Mesothelial cell of epicardium (in vitro differentiated cells): Measurements from ENCODE around the gene ZNF302. TPM values are rescaled to one million over a fixed set of nuclear protein-coding genes. Genes with fewer than 3 reads are reported as not detected.
A peak's percentile ranks its signal among the peaks of the same experiment; 100 is the strongest.

ENCODE experiments used
- DNase-seq, 2 experiments: peaks; one replicate each; pipeline ENCODE4 v3.0.0; 2021; ENCODE audit warnings: low spot score in 2 of 2; ENCODE audit not compliant: unreplicated experiment in 2 of 2
- H3K27ac Mint-ChIP-seq: 2 replicates; pipeline ENCODE4 v1.8.0; 2021; ENCODE audit warnings: mixed read lengths
- H3K27me3 Mint-ChIP-seq: 2 replicates; pipeline ENCODE4 v1.8.0; 2021; ENCODE audit warnings: low read depth, mixed read lengths
- H3K36me3 Mint-ChIP-seq: 2 replicates; pipeline ENCODE4 v1.8.0; 2021; ENCODE audit warnings: mixed read lengths
- H3K4me1 Mint-ChIP-seq: 2 replicates; pipeline ENCODE4 v1.8.0; 2021; ENCODE audit warnings: mixed read lengths
- H3K4me3 Mint-ChIP-seq: 2 replicates; pipeline ENCODE4 v1.8.0; 2021; ENCODE audit warnings: mild to moderate bottlenecking, moderate library complexity, mixed read lengths
- H3K9me3 Mint-ChIP-seq: 2 replicates; pipeline ENCODE4 v1.8.0; 2021; ENCODE audit warnings: mixed read lengths
- total RNA-seq: library from RNA; stranded (reverse); gene quantifications from 3 replicates; pipeline ENCODE4 v1.2.1, GENCODE V29; 2021
- TF ChIP-seq, protein P1 (sequence below): fragments of 200-600 bp; sonication (generic); IDR thresholded peaks from one replicate; pipeline ENCODE4 v1.5.0; 2021; ENCODE audit warnings: antibody characterized with exemption; ENCODE audit not compliant: unreplicated experiment

Gene ZNF302
- total RNA-seq, result 41.0 to 43.8 TPM (median 43.1 TPM) in 3 replicates

- DNase-seq, result peak; percentile 89 to 93
- Mint-ChIP-seq H3K27me3 (peaks cover 33% of the 10 kb centered on the region), H3K36me3 (peaks cover 41% of the 10 kb centered on the region), H3K4me1 (peaks cover 16% of the 10 kb centered on the region), H3K4me3 (peak within 1 kb of the TSS; percentile 85), H3K9me3 (peaks cover 39% of the 10 kb centered on the region), H3K27ac (peak within 1 kb of the TSS; percentile 93)
- TF ChIP-seq, protein P1, sequence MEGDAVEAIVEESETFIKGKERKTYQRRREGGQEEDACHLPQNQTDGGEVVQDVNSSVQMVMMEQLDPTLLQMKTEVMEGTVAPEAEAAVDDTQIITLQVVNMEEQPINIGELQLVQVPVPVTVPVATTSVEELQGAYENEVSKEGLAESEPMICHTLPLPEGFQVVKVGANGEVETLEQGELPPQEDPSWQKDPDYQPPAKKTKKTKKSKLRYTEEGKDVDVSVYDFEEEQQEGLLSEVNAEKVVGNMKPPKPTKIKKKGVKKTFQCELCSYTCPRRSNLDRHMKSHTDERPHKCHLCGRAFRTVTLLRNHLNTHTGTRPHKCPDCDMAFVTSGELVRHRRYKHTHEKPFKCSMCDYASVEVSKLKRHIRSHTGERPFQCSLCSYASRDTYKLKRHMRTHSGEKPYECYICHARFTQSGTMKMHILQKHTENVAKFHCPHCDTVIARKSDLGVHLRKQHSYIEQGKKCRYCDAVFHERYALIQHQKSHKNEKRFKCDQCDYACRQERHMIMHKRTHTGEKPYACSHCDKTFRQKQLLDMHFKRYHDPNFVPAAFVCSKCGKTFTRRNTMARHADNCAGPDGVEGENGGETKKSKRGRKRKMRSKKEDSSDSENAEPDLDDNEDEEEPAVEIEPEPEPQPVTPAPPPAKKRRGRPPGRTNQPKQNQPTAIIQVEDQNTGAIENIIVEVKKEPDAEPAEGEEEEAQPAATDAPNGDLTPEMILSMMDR, result no peak
Measured at GRCh38 chr19:34677386-34678084, at the start of gene ZNF302. Gene ZNF302 (plus strand): TSS chr19:34677678. CDS start chr19:34678805, 1,127 bp downstream.

GRCh38 chr19:34633802-34634201 lies 43.7 kb upstream of the ZNF302 start:
- peaks cover 2% of the 10 kb centered on the region for H3K36me3 Mint-ChIP-seq
- no peaks in the 10 kb centered on the region for H3K27me3 Mint-ChIP-seq
- H3K4me1 Mint-ChIP-seq, result no peaks in the 10 kb centered on the region
- H3K4me3 Mint-ChIP-seq, result no peak overlapping the region
- H3K27ac Mint-ChIP-seq, result no peak overlapping the region
- TF ChIP-seq, protein P1, result no peak
- H3K9me3 Mint-ChIP-seq, result peaks cover 55% of the 10 kb centered on the region
- no peak for DNase-seq

DNA sequence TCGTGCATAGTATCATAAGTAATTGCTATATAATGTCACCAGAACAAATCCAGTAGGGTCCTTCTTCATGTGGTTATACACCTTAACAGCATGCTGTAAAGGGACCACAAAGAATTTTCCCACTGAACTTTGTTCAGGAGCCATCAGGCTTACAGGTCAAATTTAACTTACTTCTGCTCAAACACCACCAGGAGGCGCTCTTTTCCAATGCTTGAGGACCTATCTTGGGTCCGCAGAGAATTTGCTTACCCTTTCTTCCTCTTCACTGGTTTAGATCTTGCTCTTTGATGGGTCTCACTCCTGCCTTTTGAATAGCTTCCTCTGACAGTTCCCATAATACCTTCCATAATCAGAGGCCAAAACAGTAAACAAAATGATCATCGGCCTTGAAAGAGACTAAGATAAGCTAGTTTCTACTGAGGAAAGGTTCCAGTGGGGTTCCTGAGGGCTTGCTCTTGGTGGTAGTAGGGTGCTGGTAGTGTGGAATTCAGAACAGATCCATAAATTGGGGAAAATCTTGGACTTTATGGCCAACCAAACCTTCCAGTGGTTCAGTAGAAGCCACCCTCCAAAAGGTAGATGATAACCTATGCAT lies 37.9 kb upstream of the ZNF302 start:
- Mint-ChIP-seq H3K27ac (no peak overlapping the region), H3K27me3 (no peaks in the 10 kb centered on the region), H3K4me1 (no peaks in the 10 kb centered on the region), H3K4me3 (no peak overlapping the region), H3K36me3 (peaks cover 2% of the 10 kb centered on the region), H3K9me3 (peaks cover 52% of the 10 kb centered on the region)
- no peak for DNase-seq
- TF ChIP-seq, protein P1, result peak; percentile 53

- no peak for DNase-seq
Measured at GRCh38 chr19:34642241-34642640, 35.2 kb upstream of the ZNF302 start.

GRCh38 chr19:34644991-34645461 lies 32.5 kb upstream of the ZNF302 start:
- Mint-ChIP-seq H3K27me3 (no peaks in the 10 kb centered on the region), H3K9me3 (peaks cover 46% of the 10 kb centered on the region), H3K4me3 (no peak overlapping the region), H3K36me3 (no peaks in the 10 kb centered on the region), H3K4me1 (no peaks in the 10 kb centered on the region), H3K27ac (no peak overlapping the region)
- TF ChIP-seq, protein P1, result no peak
- DNase-seq, result no peak

More at GRCh38 chr19:34642241-34642640, 35.2 kb upstream of the ZNF302 start:
- Mint-ChIP-seq H3K4me3 (no peak overlapping the region), H3K36me3 (no peaks in the 10 kb centered on the region), H3K9me3 (peaks cover 40% of the 10 kb centered on the region), H3K27me3 (no peaks in the 10 kb centered on the region), H3K27ac (no peak overlapping the region), H3K4me1 (no peaks in the 10 kb centered on the region)
- TF ChIP-seq, protein P1, result no peak
